Right cardiac atrium (tissue), 5 donors: Measurements from ENCODE around the gene AKNAD1. TPM values are rescaled to one million over a fixed set of nuclear protein-coding genes. Genes with fewer than 3 reads are reported as not detected.

Experiments used
- ATAC-seq, 2 donors: fragments of 200-7000 bp; cut with Tn5 transposase; one replicate each; pipeline versions ENCODE4 v1.8.0 to v1.9.1; 2020; ENCODE audit warnings: moderate library complexity in 2 of 2, mild to moderate bottlenecking in 1 of 2
- DNase-seq, 3 donors: peaks; one replicate each; pipeline ENCODE4 v3.0.0-alpha.2; 2020
- H3K27ac ChIP-seq: one replicate; pipeline ENCODE4 v1.5.1; 2013; ENCODE audit warnings: mild to moderate bottlenecking, low read length, control low read depth, moderate library complexity
- H3K27me3 ChIP-seq: one replicate; pipeline ENCODE4 v1.6.1; 2013; ENCODE audit not compliant: control insufficient read depth, insufficient read depth
- H3K4me1 ChIP-seq: one replicate; pipeline ENCODE4 v1.6.1; 2013; ENCODE audit warnings: low read length; ENCODE audit not compliant: control insufficient read depth, insufficient read depth
- H3K4me3 ChIP-seq: one replicate; pipeline ENCODE4 v1.5.1; 2013; ENCODE audit warnings: low read length, control low read depth
- H3K9me3 ChIP-seq: one replicate; pipeline ENCODE4 v1.6.1; 2013; ENCODE audit warnings: low read length; ENCODE audit not compliant: control insufficient read depth
- WGBS: extraction: QIAGEN DNeasy Blood & Tissue Kit; methylation state at CpG from one replicate; pipeline ENCODE4 v1.1.7; 2013; 5-methylcytosine and 5-hydroxymethylcytosine counted together
- intact Hi-C, 4 donors: fragments of 100-400 bp; cut with DNase I; formaldehyde crosslinking; loops; one replicate each; pipeline versions ENCODE4 v1.11.0 to v1.14.0; 2022 to 2023
- polyA plus RNA-seq: library from polyadenylated mRNA; stranded (reverse); fragments of 200-250 nt; gene quantifications from one replicate; pipeline ENCODE4 v1.2.3, GENCODE V29; 2013
- total RNA-seq, 4 donors: library from RNA; stranded (reverse); fragmentation: NEBNext Ultra II Directional; extraction: Animal tissue kit (Norgen Biotek cat#: 25700); gene quantifications; one replicate each; pipeline ENCODE4 v1.2.1, GENCODE V29; 2021
- donor health status: healthy with polysubstance abuse.
- donor health status: DM: no; HTN: yes; CAD: no.
- donor health status: DM: no; HTN: no; CAD: no.
- donor health status: DM: no; HTN: yes; CAD: no; lungs with severe emphysema.
- donor health status: DM: yes; HTN: yes; CAD: no.

The AKNAD1 gene
- total and polyA plus RNA-seq, 5 donors, result not detected

DNA sequence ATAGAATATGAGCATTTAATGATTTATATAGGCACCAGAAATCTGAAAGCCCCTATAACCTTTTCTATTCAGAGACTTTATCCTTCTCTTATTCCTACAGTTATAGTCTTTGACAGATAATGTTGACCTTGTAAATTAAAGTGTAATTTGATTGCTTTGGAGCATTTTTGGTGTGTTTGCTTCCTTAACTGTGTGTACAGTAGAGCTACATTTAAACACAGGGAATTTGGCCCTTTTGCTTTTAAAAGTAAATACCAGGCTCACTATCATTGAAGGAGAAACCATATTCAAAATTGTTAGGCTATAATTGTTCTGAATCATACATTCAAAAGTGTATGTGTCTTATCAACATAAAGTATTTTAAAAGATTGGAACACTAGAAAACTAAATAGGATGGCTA, 77.4 kb downstream of the AKNAD1 start:
- Histone ChIP-seq H3K4me1 (no peaks in the 10 kb centered on the region), H3K27me3 (no peaks in the 10 kb centered on the region), H3K27ac (no peak overlapping the region), H3K9me3 (no peaks in the 10 kb centered on the region), H3K4me3 (no peak overlapping the region)
- DNase-seq, result no peak
- intact Hi-C loops, result no loop called here
- no peak for ATAC-seq

DNA sequence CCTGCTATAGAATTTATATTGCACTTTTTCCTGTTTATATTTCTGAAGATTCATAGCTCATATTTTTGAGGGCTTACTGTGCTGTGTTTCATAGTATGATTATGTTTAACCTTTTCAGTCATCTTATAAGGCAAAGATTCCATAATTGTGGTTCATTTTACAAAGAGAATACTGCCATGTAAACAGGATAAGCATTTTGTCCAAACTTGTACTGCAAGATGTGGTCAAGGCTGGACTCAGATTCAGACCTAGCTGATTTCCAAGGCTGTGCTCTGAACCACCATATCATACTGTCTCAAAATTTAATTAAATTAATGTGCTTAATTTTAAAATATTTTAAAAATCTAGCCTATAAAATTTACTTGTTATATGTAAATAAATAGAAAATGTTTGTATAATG, 79.1 kb downstream of the AKNAD1 start:
- intact Hi-C loops, result no loop called here
- H3K27ac ChIP-seq, result no peak overlapping the region
- no peaks in the 10 kb centered on the region for H3K4me1 ChIP-seq
- no peak overlapping the region for H3K4me3 ChIP-seq
- no peak for DNase-seq
- H3K27me3 ChIP-seq, result no peaks in the 10 kb centered on the region
- no peaks in the 10 kb centered on the region for H3K9me3 ChIP-seq
- ATAC-seq, result no peak

DNA sequence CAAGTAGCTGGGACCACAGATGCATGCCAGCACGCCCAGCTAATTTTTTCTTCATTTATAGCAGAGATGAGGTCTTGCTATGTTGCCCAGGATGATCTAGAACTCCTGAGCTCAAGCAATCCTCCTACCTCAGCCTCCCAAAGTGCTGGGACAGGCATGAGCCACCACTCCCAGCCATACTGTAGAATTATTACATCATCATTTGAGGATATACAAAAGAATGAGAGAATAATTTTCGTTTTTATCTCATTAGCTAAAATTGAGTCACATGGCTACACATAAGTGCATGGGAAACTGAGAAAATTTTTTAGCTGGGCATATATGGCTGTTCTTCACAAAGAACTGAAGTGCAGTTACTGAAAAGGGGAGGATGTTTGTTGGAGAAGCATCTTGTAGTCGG, 89.2 kb downstream of the AKNAD1 start:
- no peaks in the 10 kb centered on the region for H3K27me3 ChIP-seq
- ATAC-seq (no peak), DNase-seq (no peak)
- H3K9me3 ChIP-seq, result no peaks in the 10 kb centered on the region
- H3K27ac ChIP-seq, result no peak overlapping the region
- intact Hi-C loops, result no loop called here
- WGBS, result 89% methylated on average over 3 of the region's 3 CpGs
- H3K4me1 ChIP-seq, result peaks cover 2% of the 10 kb centered on the region
- no peak overlapping the region for H3K4me3 ChIP-seq

DNA sequence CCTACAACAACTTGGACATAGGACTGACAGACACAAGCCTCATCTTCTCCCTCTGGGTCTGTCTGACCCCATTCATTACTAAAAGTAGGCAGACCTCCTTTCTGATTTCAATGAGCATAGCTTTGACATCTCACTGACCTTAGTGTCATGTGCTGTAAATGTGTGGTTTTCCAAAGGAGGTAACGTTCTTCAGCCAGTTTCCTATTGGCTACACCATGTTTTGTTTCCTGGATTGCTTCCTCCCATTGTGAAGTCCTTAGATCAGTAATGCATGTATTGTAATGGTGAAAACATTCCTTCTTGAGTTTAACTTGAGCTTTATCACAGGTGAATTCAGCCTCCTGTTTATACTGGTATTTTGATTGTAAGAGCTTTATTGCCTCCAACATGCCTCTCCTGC, 89.8 kb downstream of the AKNAD1 start:
- Histone ChIP-seq H3K27me3 (no peaks in the 10 kb centered on the region), H3K9me3 (no peaks in the 10 kb centered on the region), H3K4me3 (no peak overlapping the region), H3K4me1 (peaks cover 2% of the 10 kb centered on the region), H3K27ac (no peak overlapping the region)
- WGBS, result 36% methylated on average over 1 of the region's 1 CpG
- no peak for DNase-seq
- intact Hi-C loops, result no loop called here
- ATAC-seq, result no peak

Other genes starting within 250 kb of the AKNAD1 start
- gene HENMT1, start 196.0 kb downstream of the AKNAD1 start, total RNA-seq, result 1 to 10 TPM; 1.8 to 3.0 (median 2.2) TPM
- 1.7 TPM for gene HENMT1, start 196.0 kb downstream of the AKNAD1 start, polyA plus RNA-seq
- 10 to 100 TPM; 18.3 to 25.1 (median 24.3) TPM for gene PRPF38B, start 164.8 kb downstream of the AKNAD1 start, total RNA-seq
- 21.8 TPM for gene PRPF38B, start 164.8 kb downstream of the AKNAD1 start, polyA plus RNA-seq
- gene FNDC7, start 144.2 kb downstream of the AKNAD1 start, total RNA-seq, result under 1 TPM in 1 of 4 donors, not detected in 3; 0.15 TPM
- not detected for gene FNDC7, start 144.2 kb downstream of the AKNAD1 start, polyA plus RNA-seq
- 10 to 100 TPM; 25.5 to 32.4 (median 29.3) TPM for gene STXBP3, start 110.4 kb downstream of the AKNAD1 start, total RNA-seq
- gene STXBP3, start 110.4 kb downstream of the AKNAD1 start, polyA plus RNA-seq, result 27.2 TPM
- gene GPSM2, start 19.9 kb upstream of the AKNAD1 start, total RNA-seq, result 10 to 100 TPM in 3 of 4 donors, 1 to 10 TPM in 1; 6.3 to 14.5 (median 10.9) TPM
- 4.5 TPM for gene GPSM2, start 19.9 kb upstream of the AKNAD1 start, polyA plus RNA-seq
- gene CLCC1, start 106.4 kb upstream of the AKNAD1 start, total RNA-seq, result 10 to 100 TPM; 28.7 to 33.3 (median 30.6) TPM
- gene CLCC1, start 106.4 kb upstream of the AKNAD1 start, polyA plus RNA-seq, result 13.1 TPM
- 10 to 100 TPM; 14.6 to 19.0 (median 16.6) TPM for gene WDR47, start 185.0 kb upstream of the AKNAD1 start, total RNA-seq
- gene WDR47, start 185.0 kb upstream of the AKNAD1 start, polyA plus RNA-seq, result 5.2 TPM
- 10 to 100 TPM; 59.2 to 67.3 (median 64.5) TPM for gene TAF13, start 218.9 kb upstream of the AKNAD1 start, total RNA-seq
- 56.7 TPM for gene TAF13, start 218.9 kb upstream of the AKNAD1 start, polyA plus RNA-seq
- 10 to 100 TPM; 38.2 to 60.6 (median 48.5) TPM for gene TMEM167B, start 233.7 kb upstream of the AKNAD1 start, total RNA-seq
- 17.1 TPM for gene TMEM167B, start 233.7 kb upstream of the AKNAD1 start, polyA plus RNA-seq